Raji (cell line): ENCODE results near the gene TSHZ1.

Experiments used
- POLR2A ChIP-seq: IDR thresholded peaks from 2 replicates; pipeline ENCODE4 v1.6.1; 2011; ENCODE audit warnings: low read depth, low read length, control low read depth; ENCODE audit not compliant: insufficient read depth

The TSHZ1 gene

DNA sequence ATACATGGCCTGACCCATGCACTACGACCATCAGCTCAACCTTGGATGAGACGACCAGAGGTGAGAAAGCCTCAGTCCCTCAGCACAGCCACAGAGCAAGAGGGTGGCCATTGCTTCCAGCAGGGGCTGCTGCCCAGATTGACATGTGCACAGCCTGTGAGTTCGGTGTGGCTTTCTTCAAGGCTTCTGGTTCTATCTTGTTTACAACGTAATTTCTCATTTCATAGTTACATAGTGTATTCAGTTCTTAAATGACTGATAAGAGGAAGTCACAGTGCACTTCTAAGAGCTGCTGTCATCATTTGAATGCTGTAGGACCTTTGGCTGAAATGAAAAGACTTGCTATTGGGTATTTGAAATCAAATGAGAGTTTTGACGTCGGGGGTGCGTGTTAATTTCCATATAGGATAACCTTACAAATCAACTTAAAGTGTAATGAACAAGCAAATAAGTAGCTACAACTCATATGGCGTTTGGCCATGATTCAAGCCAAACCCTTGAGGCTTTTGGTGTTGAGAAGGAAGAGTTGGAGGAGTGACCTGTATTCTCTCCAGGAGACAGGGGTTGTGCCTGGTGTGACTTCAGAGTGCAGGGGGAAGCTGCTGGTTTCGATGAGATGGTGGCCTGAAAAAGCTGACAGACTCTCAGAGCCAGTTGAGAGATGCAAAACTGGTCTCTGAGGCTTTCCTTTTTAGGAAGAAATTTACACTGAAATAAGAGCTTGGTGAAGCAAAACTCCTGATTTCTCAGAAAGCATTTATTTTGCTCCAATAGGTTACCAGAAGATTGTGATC, 51.0 kb downstream of the TSHZ1 start:
- TF ChIP-seq POLR2A: no peak

DNA sequence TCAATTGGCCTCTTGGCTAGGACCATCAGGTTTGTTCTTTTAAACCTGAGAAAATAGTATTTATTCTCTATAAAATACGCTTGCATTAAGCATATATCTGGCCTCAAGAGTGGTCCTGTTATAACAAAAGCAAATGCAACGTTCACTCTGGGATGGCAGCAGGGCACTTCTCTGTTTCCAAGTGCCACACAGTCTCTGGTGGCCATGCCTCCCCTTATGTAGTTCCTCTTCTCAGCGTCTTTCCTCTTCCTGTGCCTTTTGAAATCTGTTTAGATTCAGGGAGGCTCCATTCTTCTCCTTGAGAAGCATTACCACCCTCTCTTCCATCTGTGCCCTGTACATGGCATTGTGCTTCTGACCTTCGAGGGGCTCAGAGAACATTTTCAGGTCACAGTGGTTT, 51.9 kb downstream of the TSHZ1 start:
- no peak for TF ChIP-seq POLR2A

DNA sequence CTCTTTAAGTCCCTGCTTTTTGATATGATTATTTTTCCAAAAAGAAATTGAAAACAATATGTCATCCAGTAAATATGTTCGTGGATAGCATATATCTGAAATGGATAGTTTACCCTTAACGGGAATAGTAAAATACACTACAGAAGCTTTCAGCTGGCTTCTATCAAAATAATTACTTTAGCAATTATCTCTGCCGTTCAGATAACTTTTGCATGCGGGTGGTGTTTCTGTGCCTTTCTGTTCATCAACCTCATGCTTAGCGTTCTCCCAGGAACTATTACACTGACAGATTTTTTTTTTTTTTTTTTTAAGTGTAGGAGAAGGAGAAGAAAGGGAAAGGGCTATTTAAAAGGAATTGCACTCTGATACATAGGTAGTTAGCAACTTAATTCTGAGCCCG, 53.6 kb downstream of the TSHZ1 start:
- no peak for TF ChIP-seq POLR2A

- TF ChIP-seq POLR2A: no peak
Measured at GRCh38 chr18:75264926-75265597, 54.5 kb downstream of the TSHZ1 start.

GRCh38 chr18:75265872-75266271, 55.3 kb downstream of the TSHZ1 start:
- TF ChIP-seq POLR2A: no peak

GRCh38 chr18:75267643-75268363, 57.2 kb downstream of the TSHZ1 start:
- no peak for TF ChIP-seq POLR2A

DNA sequence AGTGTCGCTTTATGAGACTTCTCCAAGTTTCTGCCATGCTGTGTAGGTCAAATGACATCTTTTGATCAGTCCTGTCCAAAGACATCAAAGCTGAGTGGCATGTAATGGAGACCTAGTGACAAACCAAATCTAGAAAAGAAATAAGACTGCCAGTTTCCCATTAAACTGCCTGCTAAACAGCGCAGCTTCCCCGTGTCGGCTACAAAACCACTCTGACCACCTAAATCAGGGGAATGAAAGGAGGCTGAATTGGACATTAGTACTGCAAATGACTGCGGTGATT, 57.7 kb downstream of the TSHZ1 start:
- TF ChIP-seq POLR2A: no peak

- TF ChIP-seq POLR2A: no peak
Measured at GRCh38 chr18:75269124-75269680, 58.6 kb downstream of the TSHZ1 start.

- TF ChIP-seq POLR2A: no peak
Measured at GRCh38 chr18:75269696-75270095, 59.1 kb downstream of the TSHZ1 start.

- no peak for TF ChIP-seq POLR2A
Measured at GRCh38 chr18:75271952-75272351, 61.4 kb downstream of the TSHZ1 start.

DNA sequence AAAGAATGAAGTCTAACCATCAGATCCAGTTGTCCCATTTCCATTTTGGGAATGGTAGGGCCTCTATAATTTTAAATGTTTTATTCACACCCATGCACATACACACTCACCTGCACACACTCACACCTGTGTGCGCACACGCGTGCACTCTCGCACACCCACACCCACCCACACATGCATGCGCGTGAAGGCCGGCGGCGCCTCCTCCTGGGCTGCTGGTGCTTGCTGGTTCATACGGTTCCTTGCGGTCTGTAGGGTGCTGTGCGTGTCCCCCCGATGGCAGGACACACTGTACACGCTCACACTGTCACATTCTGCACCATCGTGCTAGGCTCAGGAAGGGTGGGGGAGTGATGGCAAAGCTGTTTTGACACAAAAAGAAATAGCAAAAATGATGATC, 63.2 kb downstream of the TSHZ1 start:
- TF ChIP-seq POLR2A: no peak

DNA sequence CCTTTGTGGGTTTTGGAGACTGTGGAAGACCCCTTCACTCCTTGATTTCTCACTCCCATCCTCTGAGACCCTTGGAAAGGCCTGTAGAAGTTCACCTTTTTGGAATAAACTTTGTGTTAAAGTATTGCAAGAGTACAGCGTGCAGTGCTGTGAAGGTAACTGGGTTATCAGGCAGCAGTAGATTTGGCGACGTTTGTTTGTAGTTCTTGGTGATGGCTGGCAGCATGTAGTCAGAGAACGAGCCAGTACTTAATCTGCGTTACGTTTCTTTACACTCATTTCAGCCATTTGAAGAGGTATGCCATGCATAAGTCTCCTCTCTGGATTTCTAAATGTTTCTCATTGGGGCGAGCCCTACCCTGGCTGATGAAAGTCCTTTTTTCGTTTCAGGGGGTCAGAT, 64.6 kb downstream of the TSHZ1 start:
- TF ChIP-seq POLR2A: no peak

- no peak for TF ChIP-seq POLR2A
Measured at GRCh38 chr18:75276818-75277609, 66.4 kb downstream of the TSHZ1 start.

GRCh38 chr18:75277610-75277928, 67.0 kb downstream of the TSHZ1 start:
- no peak for TF ChIP-seq POLR2A

DNA sequence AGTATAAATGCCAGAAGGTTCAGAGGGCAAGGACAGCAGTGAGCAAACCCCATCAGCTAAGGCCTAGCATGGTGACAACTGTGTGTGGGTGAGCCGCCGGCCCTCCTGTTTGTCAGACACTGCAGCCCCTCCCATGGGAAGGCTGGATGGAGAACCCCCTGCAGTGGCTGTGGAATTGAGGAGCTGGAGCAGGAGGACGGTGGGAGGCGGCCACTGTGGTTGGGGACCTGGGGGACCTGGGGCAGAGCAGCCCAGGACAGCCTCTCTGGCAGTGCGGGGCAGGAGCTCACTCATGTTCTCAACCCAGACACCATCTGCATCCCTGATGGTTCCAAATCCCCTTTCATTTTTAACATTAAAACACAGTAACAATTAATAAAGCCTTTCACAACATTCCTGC, 68.8 kb downstream of the TSHZ1 start:
- no peak for TF ChIP-seq POLR2A
